Natural killer cell (primary cell): ENCODE measurements around the gene ZNF385C. TPM values are rescaled to one million over a fixed set of nuclear protein-coding genes. Genes with fewer than 3 reads are reported as not detected.

Experiments used
- ATAC-seq, 3 donors: fragments of 150-1000 bp in 2 of 3; fragments of 200-7000 bp in 1 of 3; cut with Tn5 transposase; 1 replicate in 1 of 3; 2 replicates in 2 of 3; pipeline ENCODE4 v1.10.0; 2021; ENCODE audit warnings: mild to moderate bottlenecking in 2 of 3, moderate library complexity in 2 of 3
- DNase-seq, 2 donors: peaks; one replicate each; pipeline versions ENCODE4 v3.0.0 to v3.0.0-alpha.2; 2013 to 2021; ENCODE audit warnings: mixed read lengths in 1 of 2
- H3K27ac ChIP-seq: one replicate; pipeline ENCODE4 v1.5.1; 2013; ENCODE audit warnings: mild to moderate bottlenecking, low read length
- H3K27me3 ChIP-seq: one replicate; pipeline ENCODE4 v1.6.1; 2013; ENCODE audit warnings: low read length; ENCODE audit not compliant: control insufficient read depth, insufficient read depth
- H3K36me3 ChIP-seq: one replicate; pipeline ENCODE4 v1.6.1; 2013; ENCODE audit warnings: low read length; ENCODE audit not compliant: control insufficient read depth, insufficient read depth
- H3K4me1 ChIP-seq: one replicate; pipeline ENCODE4 v1.6.1; 2013; ENCODE audit warnings: low read length; ENCODE audit not compliant: control insufficient read depth, insufficient read depth
- H3K4me3 ChIP-seq: one replicate; pipeline ENCODE4 v1.5.1; 2013; ENCODE audit warnings: low read length
- H3K9me3 ChIP-seq: one replicate; pipeline ENCODE4 v1.6.1; 2013; ENCODE audit warnings: low read length; ENCODE audit not compliant: control insufficient read depth, insufficient read depth
- H3K27ac Mint-ChIP-seq, 2 donors: one replicate each; pipeline ENCODE4 v1.8.0; 2022; ENCODE audit warnings: mild to moderate bottlenecking in 2 of 2, mixed read lengths in 2 of 2, moderate library complexity in 1 of 2
- H3K27me3 Mint-ChIP-seq, 2 donors: one replicate each; pipeline ENCODE4 v1.8.0; 2022; ENCODE audit warnings: low read depth in 2 of 2, mixed read lengths in 2 of 2
- H3K36me3 Mint-ChIP-seq: one replicate; pipeline ENCODE4 v1.8.0; 2022; ENCODE audit warnings: mixed read lengths
- H3K4me1 Mint-ChIP-seq, 2 donors: one replicate each; pipeline ENCODE4 v1.8.0; 2022; ENCODE audit warnings: mixed read lengths in 2 of 2
- H3K4me3 Mint-ChIP-seq: one replicate; pipeline ENCODE4 v1.8.0; 2022; ENCODE audit warnings: mild to moderate bottlenecking, moderate library complexity, mixed read lengths
- H3K9me3 Mint-ChIP-seq, 2 donors: one replicate each; pipeline ENCODE4 v1.8.0; 2022; ENCODE audit warnings: mixed read lengths in 2 of 2
- WGBS: methylation state at CpG from one replicate; pipeline ENCODE4 v1.1.7; 2013; ENCODE audit warnings: missing lambda C conversion rate; ENCODE audit not compliant: insufficient coverage; 5-methylcytosine and 5-hydroxymethylcytosine counted together
- intact Hi-C: fragments of 100-400 bp; cut with micrococcal nuclease; formaldehyde crosslinking; loops from one replicate; pipeline ENCODE4 v1.14.2; 2022
- total RNA-seq, 4 donors: library from RNA; stranded (reverse); fragments of 120-200 nt in 1 of 4; gene quantifications; one replicate each; pipeline versions ENCODE4 v1.2.3 to v1.2.4, GENCODE V29; 2013 to 2022
- TF ChIP-seq, protein P1 (sequence below): fragments of 200-600 bp; IDR thresholded peaks from one replicate; pipeline ENCODE4 v1.8.0; 2022; ENCODE audit warnings: antibody characterized with exemption

ZNF385C gene
- total RNA-seq, 3 donors from 2014 or later (not counting 1 experiment from before 2014, with no cell fraction given): 0.28 TPM; not detected in 2

DNA sequence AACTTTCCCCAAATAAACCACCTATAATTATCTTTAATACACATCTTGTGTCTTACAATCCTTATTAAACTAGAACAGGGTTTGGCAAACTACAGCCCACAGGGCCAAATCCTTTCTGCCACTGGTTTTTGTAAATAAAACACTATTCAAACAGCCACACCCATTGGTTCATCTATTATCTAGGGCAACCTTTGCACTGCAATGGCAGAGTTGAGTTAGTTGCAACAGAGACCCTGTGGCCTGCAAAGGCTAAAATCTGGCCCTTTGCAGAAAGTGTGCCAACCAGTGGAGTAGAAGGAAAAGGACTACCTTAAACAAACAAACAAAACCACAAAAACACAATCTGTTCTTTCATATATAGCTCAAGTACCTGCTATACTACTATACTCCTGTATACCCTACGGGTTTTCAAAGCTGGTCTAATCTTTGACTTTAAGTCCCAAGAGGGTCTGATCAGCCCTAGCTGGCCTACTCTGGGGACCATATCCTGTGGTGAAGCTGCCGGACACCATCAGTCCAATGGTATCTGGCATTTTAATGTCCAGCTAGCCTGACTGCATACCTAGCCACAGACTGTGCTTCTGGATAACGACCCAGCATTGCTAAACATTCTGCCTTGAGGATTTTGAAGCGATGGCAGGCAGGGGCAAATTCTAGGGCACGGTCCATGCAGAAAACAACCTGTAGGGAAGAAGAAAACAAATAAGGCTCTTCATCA is 108.4 kb downstream of the ZNF385C start:
- Histone ChIP-seq H3K4me1 (no peaks in the 10 kb centered on the region), H3K4me3 (no peak overlapping the region), H3K27me3 (no peaks in the 10 kb centered on the region), H3K36me3 (peaks cover 81% of the 10 kb centered on the region), H3K27ac (no peak overlapping the region), H3K9me3 (no peaks in the 10 kb centered on the region)
- H3K9me3 Mint-ChIP-seq: no peaks in the 10 kb centered on the region
- H3K4me1 Mint-ChIP-seq: peaks cover 0 to 3% of the 10 kb centered on the region in 2 donors
- H3K27me3 Mint-ChIP-seq: no peaks in the 10 kb centered on the region
- intact Hi-C loops: no loop called here
- peaks cover 33% of the 10 kb centered on the region for H3K36me3 Mint-ChIP-seq
- DNase-seq: no peak
- H3K27ac Mint-ChIP-seq: no peak overlapping the region
- 90% methylated on average over 5 of the region's 5 CpGs for WGBS
- no peak overlapping the region for H3K4me3 Mint-ChIP-seq
- TF ChIP-seq, protein P1, sequence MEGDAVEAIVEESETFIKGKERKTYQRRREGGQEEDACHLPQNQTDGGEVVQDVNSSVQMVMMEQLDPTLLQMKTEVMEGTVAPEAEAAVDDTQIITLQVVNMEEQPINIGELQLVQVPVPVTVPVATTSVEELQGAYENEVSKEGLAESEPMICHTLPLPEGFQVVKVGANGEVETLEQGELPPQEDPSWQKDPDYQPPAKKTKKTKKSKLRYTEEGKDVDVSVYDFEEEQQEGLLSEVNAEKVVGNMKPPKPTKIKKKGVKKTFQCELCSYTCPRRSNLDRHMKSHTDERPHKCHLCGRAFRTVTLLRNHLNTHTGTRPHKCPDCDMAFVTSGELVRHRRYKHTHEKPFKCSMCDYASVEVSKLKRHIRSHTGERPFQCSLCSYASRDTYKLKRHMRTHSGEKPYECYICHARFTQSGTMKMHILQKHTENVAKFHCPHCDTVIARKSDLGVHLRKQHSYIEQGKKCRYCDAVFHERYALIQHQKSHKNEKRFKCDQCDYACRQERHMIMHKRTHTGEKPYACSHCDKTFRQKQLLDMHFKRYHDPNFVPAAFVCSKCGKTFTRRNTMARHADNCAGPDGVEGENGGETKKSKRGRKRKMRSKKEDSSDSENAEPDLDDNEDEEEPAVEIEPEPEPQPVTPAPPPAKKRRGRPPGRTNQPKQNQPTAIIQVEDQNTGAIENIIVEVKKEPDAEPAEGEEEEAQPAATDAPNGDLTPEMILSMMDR: no peak
- ATAC-seq: no peak

DNA sequence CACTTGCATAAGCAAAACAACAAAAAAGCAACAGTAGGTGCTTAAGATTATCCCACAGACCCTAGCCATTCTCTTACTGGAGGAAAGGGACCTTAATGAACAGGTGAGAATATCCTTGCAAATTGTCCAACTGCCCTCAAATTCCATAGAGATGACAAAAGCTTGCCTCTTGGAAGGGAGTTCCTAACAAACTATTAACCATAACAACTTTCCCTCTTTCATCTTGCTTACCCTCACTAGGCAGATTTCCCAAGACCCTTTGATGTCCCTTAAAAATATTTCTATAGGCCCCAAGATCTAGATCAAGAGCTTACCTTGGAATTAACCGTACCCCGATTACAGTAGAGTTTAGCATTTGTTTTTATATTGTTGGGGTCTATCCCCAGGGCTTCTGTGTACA is 109.9 kb downstream of the ZNF385C start:
- peak overlapping the region; percentile 10 to 45 for H3K27ac Mint-ChIP-seq
- peaks cover 33% of the 10 kb centered on the region for H3K36me3 Mint-ChIP-seq
- no peaks in the 10 kb centered on the region for H3K9me3 Mint-ChIP-seq
- Histone ChIP-seq H3K4me3 (no peak overlapping the region), H3K27ac (no peak overlapping the region), H3K27me3 (no peaks in the 10 kb centered on the region), H3K36me3 (peaks cover 79% of the 10 kb centered on the region), H3K9me3 (no peaks in the 10 kb centered on the region), H3K4me1 (no peaks in the 10 kb centered on the region)
- TF ChIP-seq, protein P1: no peak
- intact Hi-C loops: no loop called here
- WGBS: no CpG with 5 or more reads among the region's 2 CpGs
- no peak overlapping the region for H3K4me3 Mint-ChIP-seq
- DNase-seq: no peak
- H3K27me3 Mint-ChIP-seq: no peaks in the 10 kb centered on the region
- ATAC-seq: no peak
- H3K4me1 Mint-ChIP-seq: peaks cover 0 to 3% of the 10 kb centered on the region in 2 donors

DNA sequence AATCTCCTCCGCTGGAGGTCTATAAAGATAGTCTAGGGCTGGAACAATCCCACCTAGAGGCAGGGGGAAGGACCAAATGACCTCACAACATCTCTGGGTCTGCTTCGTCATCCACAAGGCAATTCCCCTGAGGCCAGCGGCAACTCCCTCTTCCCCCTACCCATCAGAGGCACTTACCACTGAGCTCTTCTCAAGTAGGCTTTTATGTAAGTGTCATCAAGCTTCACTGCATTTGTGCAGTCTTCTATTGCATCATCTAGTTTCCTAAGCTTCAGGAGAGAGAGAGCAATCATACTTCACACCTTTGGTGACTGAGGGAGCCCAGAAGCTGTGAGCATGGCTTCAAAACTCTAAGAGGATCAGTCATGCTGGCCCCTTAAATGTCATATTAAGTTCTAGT is 110.6 kb downstream of the ZNF385C start:
- Mint-ChIP-seq H3K9me3 (no peaks in the 10 kb centered on the region), H3K36me3 (peaks cover 33% of the 10 kb centered on the region), H3K27ac (peak overlapping the region in 1 of 2 donors; percentile 59), H3K4me1 (peaks cover 0 to 3% of the 10 kb centered on the region in 2 donors), H3K4me3 (no peak overlapping the region), H3K27me3 (no peaks in the 10 kb centered on the region)
- ATAC-seq (peak in 2 of 3 donors; percentile 15 to 21), DNase-seq (no peak)
- Histone ChIP-seq H3K27me3 (no peaks in the 10 kb centered on the region), H3K9me3 (no peaks in the 10 kb centered on the region), H3K4me1 (no peaks in the 10 kb centered on the region), H3K4me3 (no peak overlapping the region), H3K27ac (no peak overlapping the region), H3K36me3 (peaks cover 76% of the 10 kb centered on the region)
- TF ChIP-seq, protein P1: no peak
- intact Hi-C loops: no loop called here
- WGBS: 89% methylated on average over 3 of the region's 3 CpGs

DNA sequence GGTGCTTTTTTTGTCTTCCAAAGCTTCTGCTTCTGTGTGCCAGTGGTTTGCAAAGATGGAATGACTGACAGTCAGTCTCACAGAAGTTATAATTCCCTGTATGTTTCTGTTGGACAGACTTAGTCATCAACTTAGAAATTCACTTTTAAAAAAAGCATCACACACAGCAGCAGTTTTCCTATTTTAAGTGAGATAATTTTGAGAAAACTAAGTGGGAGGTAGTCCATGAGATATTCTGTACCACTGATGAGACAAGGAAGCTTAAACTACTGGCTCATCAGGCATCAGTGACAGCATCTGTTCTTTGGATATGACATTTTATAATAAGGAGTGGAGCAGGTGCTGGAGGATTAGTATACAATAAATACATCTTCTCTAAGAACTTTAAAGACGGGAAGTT is 111.6 kb downstream of the ZNF385C start:
- H3K4me3 Mint-ChIP-seq: no peak overlapping the region
- intact Hi-C loops: no loop called here
- ATAC-seq: no peak
- no peaks in the 10 kb centered on the region for H3K9me3 Mint-ChIP-seq
- H3K27ac ChIP-seq: no peak overlapping the region
- no peaks in the 10 kb centered on the region for H3K9me3 ChIP-seq
- H3K4me1 ChIP-seq: no peaks in the 10 kb centered on the region
- peak overlapping the region in 1 of 2 donors; percentile 59 for H3K27ac Mint-ChIP-seq
- DNase-seq: no peak
- TF ChIP-seq, protein P1: no peak
- H3K4me3 ChIP-seq: no peak overlapping the region
- H3K27me3 Mint-ChIP-seq: no peaks in the 10 kb centered on the region
- peaks cover 80% of the 10 kb centered on the region for H3K36me3 ChIP-seq
- H3K36me3 Mint-ChIP-seq: peaks cover 40% of the 10 kb centered on the region
- no CpG with 5 or more reads among the region's 1 CpG for WGBS
- no peaks in the 10 kb centered on the region for H3K27me3 ChIP-seq
- peaks cover 0 to 3% of the 10 kb centered on the region in 2 donors for H3K4me1 Mint-ChIP-seq
